Measurements from ENCODE around the gene SERPINB7.

Gene SERPINB7

DNA sequence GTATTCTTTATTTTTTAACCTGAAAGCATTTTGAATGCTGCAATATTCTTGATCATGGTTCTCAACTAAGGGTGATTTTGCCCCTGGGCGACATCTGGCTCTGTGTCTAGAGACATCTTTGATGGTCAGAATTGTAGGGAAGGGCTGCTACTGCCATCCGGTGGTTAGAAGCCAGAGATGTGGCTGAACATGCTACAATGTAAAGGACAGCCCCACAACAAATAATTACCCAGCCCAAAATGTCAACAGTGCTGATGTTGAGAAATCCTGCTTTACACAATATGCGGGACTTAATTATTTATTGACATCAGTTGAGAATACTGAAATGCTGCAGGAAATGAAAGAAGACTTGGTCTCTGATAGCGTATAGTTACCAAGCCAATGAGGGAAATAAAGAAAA is 74.8 kb downstream of the SERPINB7 start:
- DNase-seq = no peak

DNA sequence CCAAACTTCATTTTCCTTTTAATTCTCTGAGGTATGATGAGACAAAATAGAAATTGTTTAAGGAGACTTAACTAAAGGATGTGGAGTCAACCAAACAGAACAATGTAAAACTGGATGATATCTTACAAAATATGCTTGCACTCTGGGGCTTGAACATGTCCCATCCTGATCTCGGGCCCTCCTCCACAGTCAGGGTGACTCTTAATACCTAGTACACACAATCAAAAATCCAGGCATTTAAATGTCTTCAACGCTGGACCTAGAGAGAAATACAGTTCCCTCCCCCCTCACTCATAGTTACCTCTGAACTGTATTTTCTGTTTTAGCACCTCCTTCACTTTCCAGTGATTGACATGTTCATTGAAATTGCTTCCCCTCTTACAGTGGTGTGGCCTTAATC is 75.4 kb downstream of the SERPINB7 start:
- DNase-seq = no peak

All from activated CD8-positive, alpha-beta memory T cell treated with anti-CD3 and anti-CD28 coated beads, Interleukin-2, amount 50 U/mL, for 48 hours (primary cell).